ENCODE results near the gene SFTPB. TPM values are rescaled to one million over a fixed set of nuclear protein-coding genes. Genes with fewer than 3 reads are reported as not detected.
"Not testable (repeated sequence)": the region's sequence is repeated elsewhere in the genome, so short reads cannot be mapped to it uniquely, and the experiment has no call there.

Gene SFTPB
- total RNA-seq, 2 donors from 2014 or later: not detected

GRCh38 chr2:85621338-85621737 is 46.7 kb downstream of the SFTPB start:
- ATAC-seq (ENCODE audit: insufficient number of reproducible peaks, low FRiP score, low read depth): no peak
- no peak for TF ChIP-seq CTCF (IDR thresholded peaks at IDR 0.05)
- no peak for DNase-seq (ENCODE audit: low spot score)
- no peaks in the 10 kb centered on the region for H3K27me3 ChIP-seq (replicated peaks; ENCODE audit: insufficient read depth)
- no peaks in the 10 kb centered on the region for H3K9me3 ChIP-seq
- peaks cover 11 to 21% of the 10 kb centered on the region in 2 donors for H3K4me1 ChIP-seq (ENCODE audit: control insufficient read depth in 1 of 2, low read depth in 2 of 2)
- H3K27ac ChIP-seq: no peak overlapping the region
- peaks cover 45% of the 10 kb centered on the region for H3K36me3 ChIP-seq
- H3K4me3 ChIP-seq: no peak overlapping the region

GRCh38 chr2:85619617-85620016 is 48.4 kb downstream of the SFTPB start:
- Histone ChIP-seq H3K27me3 (replicated peaks; ENCODE audit: insufficient read depth) (no peaks in the 10 kb centered on the region), H3K36me3 (peaks cover 30% of the 10 kb centered on the region), H3K4me3 (no peak overlapping the region), H3K4me1 (ENCODE audit: control insufficient read depth in 1 of 2, low read depth in 2 of 2) (peaks cover 11 to 21% of the 10 kb centered on the region in 2 donors), H3K27ac (no peak overlapping the region), H3K9me3 (no peaks in the 10 kb centered on the region)
- DNase-seq (ENCODE audit: low spot score) (no peak), ATAC-seq (ENCODE audit: insufficient number of reproducible peaks, low FRiP score, low read depth) (no peak)
- no peak for TF ChIP-seq CTCF (IDR thresholded peaks at IDR 0.05)

GRCh38 chr2:85617723-85618122 is 50.3 kb downstream of the SFTPB start:
- peaks cover 11 to 21% of the 10 kb centered on the region in 2 donors for H3K4me1 ChIP-seq (ENCODE audit: control insufficient read depth in 1 of 2, low read depth in 2 of 2)
- H3K4me3 ChIP-seq; H3K27me3 ChIP-seq (replicated peaks; ENCODE audit: insufficient read depth); ATAC-seq (ENCODE audit: insufficient number of reproducible peaks, low FRiP score, low read depth); DNase-seq (ENCODE audit: low spot score); H3K9me3 ChIP-seq; H3K27ac ChIP-seq: not testable (repeated sequence)
- peaks cover 18% of the 10 kb centered on the region for H3K36me3 ChIP-seq

- Histone ChIP-seq H3K36me3 (peaks cover 5% of the 10 kb centered on the region), H3K27me3 (replicated peaks; ENCODE audit: insufficient read depth) (no peaks in the 10 kb centered on the region), H3K4me3 (peak overlapping the region; percentile 96), H3K4me1 (ENCODE audit: control insufficient read depth in 1 of 2, low read depth in 2 of 2) (peaks cover 16 to 29% of the 10 kb centered on the region in 2 donors), H3K9me3 (no peaks in the 10 kb centered on the region), H3K27ac (peak overlapping the region; percentile 83 to 84)
- ATAC-seq (ENCODE audit: insufficient number of reproducible peaks, low FRiP score, low read depth) (no peak), DNase-seq (ENCODE audit: low spot score) (no peak)
- no peak for TF ChIP-seq CTCF (IDR thresholded peaks at IDR 0.05)
Measured at GRCh38 chr2:85615413-85615728, 52.6 kb downstream of the SFTPB start.

- not testable (repeated sequence) for H3K36me3 ChIP-seq; ATAC-seq (ENCODE audit: insufficient number of reproducible peaks, low FRiP score, low read depth); H3K4me3 ChIP-seq; H3K9me3 ChIP-seq; H3K27ac ChIP-seq; H3K27me3 ChIP-seq (replicated peaks; ENCODE audit: insufficient read depth); DNase-seq (ENCODE audit: low spot score)
- H3K4me1 ChIP-seq (ENCODE audit: control insufficient read depth in 1 of 2, low read depth in 2 of 2): peaks cover 19 to 35% of the 10 kb centered on the region in 2 donors
Measured at GRCh38 chr2:85614757-85615156, 53.2 kb downstream of the SFTPB start.

- ATAC-seq (ENCODE audit: insufficient number of reproducible peaks, low FRiP score, low read depth): no peak
- H3K4me3 ChIP-seq: no peak overlapping the region
- peaks cover 19 to 40% of the 10 kb centered on the region in 2 donors for H3K4me1 ChIP-seq (ENCODE audit: control insufficient read depth in 1 of 2, low read depth in 2 of 2)
- no peak overlapping the region for H3K27ac ChIP-seq
- no peaks in the 10 kb centered on the region for H3K36me3 ChIP-seq
- H3K9me3 ChIP-seq: no peaks in the 10 kb centered on the region
- no peak for DNase-seq (ENCODE audit: low spot score)
- no peaks in the 10 kb centered on the region for H3K27me3 ChIP-seq (replicated peaks; ENCODE audit: insufficient read depth)
- TF ChIP-seq CTCF (IDR thresholded peaks at IDR 0.05): no peak
Measured at GRCh38 chr2:85613717-85614515, 54.1 kb downstream of the SFTPB start.
